Adrenal gland (tissue), 12 donors: ENCODE data around the gene EPHA4. TPM values are rescaled to one million over a fixed set of nuclear protein-coding genes. Genes with fewer than 3 reads are reported as not detected.

Experiments used
- DNase-seq, 7 donors: peaks; one replicate each; pipeline ENCODE4 v3.0.0-alpha.2; 2019 to 2020
- H3K27ac ChIP-seq, 5 donors: fragments of 200-600 bp; sonication (generic) in 4 of 5; 1 replicate in 3 of 5; 2 replicates in 2 of 5; pipeline versions ENCODE4 v1.5.1 to v1.8.0; 2016 to 2020; ENCODE audit warnings: mild to moderate bottlenecking in 1 of 5
- H3K27me3 ChIP-seq: fragments of 200-600 bp; 2 replicates; pipeline ENCODE4 v1.8.0; 2021
- H3K36me3 ChIP-seq, 2 donors: fragments of 200-600 bp; replicated peaks in 1 of 2; 1 replicate in 1 of 2; 2 replicates in 1 of 2; pipeline versions ENCODE4 v1.5.1 to v1.8.0; 2018 to 2022
- H3K4me1 ChIP-seq, 2 donors: fragments of 200-600 bp; replicated peaks in 1 of 2; 1 replicate in 1 of 2; 2 replicates in 1 of 2; pipeline versions ENCODE4 v1.5.1 to v1.8.0; 2018 to 2021
- H3K4me3 ChIP-seq, 4 donors: fragments of 200-600 bp; sonication (generic) in 3 of 4; one replicate each; pipeline ENCODE4 v1.5.1; 2016 to 2018
- H3K9me3 ChIP-seq, 3 donors: fragments of 200-600 bp; sonication (generic) in 1 of 3; replicated peaks in 1 of 3; 1 replicate in 2 of 3; 2 replicates in 1 of 3; pipeline versions ENCODE4 v1.5.1 to v1.8.0; 2016 to 2021
- POLR2A ChIP-seq, 2 donors: fragments of 450-650 bp; IDR thresholded peaks; one replicate each; pipeline ENCODE4 v1.6.1; 2017; ENCODE audit warnings: antibody characterized with exemption in 2 of 2, mild to moderate bottlenecking in 2 of 2, moderate library complexity in 1 of 2
- WGBS, 4 donors: extraction: QIAGEN DNeasy Blood & Tissue Kit in 2 of 4; methylation state at CpG; one replicate each; pipeline versions ENCODE4 v1.1.5 to v1.1.7; 2013 to 2017; 5-methylcytosine and 5-hydroxymethylcytosine counted together
- intact Hi-C, 2 donors: fragments of 100-400 bp; cut with DNase I; formaldehyde crosslinking; loops; one replicate each; pipeline versions ENCODE4 v1.14.1 to v1.15.0; 2022 to 2023
- polyA plus RNA-seq, 3 donors: library from polyadenylated mRNA; stranded (reverse); fragments of 200-250 nt in 2 of 3; fragments of 350-450 nt in 1 of 3; fragmentation: Illumina TruSeq in 1 of 3; extraction: RNeasy Lipid Tissue Mini Kit (QIAGEN cat#74804) in 1 of 3; gene quantifications; one replicate each; pipeline ENCODE4 v1.2.3, GENCODE V29; 2013 to 2014
- total RNA-seq, 9 donors: library from RNA; depleted of rRNA in 4 of 9; stranded (reverse); fragments of >200 nt in 4 of 9; fragments of 120-200 nt in 1 of 9; fragmentation: NEBNext Ultra II Directional in 1 of 9; extraction: Animal tissue kit (Norgen Biotek cat#: 25700) in 1 of 9; gene quantifications; one replicate each; pipeline versions ENCODE4 v1.1.0 to v1.2.4, GENCODE V29; 2013 to 2023
- TF ChIP-seq, protein P1 (sequence below), 6 experiments: fragments of 450-650 bp in 4 of 6; fragments of 200-600 bp in 2 of 6; sonication (generic) in 1 of 6; IDR thresholded peaks; 1 replicate in 5 of 6; 2 replicates in 1 of 6; pipeline versions ENCODE4 v1.5.1 to v1.8.0; 2016 to 2021; ENCODE audit warnings: antibody characterized with exemption in 6 of 6, mild to moderate bottlenecking in 2 of 6, moderate library complexity in 1 of 6
- donor health status: healthy with polysubstance abuse.
- donor health status: Bipolar disorder and iron deficiency.
- donor health status: DM: yes; HTN: yes; CAD: no.
- donor health status: DM: no; HTN: no; CAD: no.
- donor health status: DM: no; HTN: no; CAD: no.
- donor health status: DM: yes; HTN: yes; CAD: no.

Gene EPHA4
- total and polyA plus RNA-seq, 12 donors, result 3.0 to 72.9 (median 12.1) TPM

DNA sequence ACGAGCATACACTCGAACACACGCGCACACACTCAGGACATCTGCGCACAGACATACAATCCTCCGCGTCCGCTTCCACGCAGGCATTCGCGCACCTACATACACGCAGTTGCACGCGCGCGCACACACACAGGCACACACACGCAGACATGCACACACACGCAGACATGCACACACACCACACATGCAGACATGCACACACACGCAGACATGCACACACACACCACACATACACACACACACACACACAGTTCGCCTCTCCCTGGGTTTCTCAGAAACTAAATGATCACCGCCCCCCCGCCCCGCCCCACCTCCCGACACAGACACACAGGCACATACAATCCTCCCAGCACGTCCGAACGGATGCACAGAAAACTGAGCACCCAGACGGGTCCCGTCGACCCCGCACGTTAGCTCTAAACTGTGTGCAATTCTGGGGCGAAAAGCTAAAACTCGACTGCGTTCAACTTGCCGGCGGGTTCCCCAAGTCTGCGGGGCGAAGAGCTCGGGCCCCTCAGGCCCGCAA, 1.0 kb downstream of the EPHA4 start:
- H3K4me1 ChIP-seq, result peaks cover 9 to 17% of the 10 kb centered on the region in 2 donors

DNA sequence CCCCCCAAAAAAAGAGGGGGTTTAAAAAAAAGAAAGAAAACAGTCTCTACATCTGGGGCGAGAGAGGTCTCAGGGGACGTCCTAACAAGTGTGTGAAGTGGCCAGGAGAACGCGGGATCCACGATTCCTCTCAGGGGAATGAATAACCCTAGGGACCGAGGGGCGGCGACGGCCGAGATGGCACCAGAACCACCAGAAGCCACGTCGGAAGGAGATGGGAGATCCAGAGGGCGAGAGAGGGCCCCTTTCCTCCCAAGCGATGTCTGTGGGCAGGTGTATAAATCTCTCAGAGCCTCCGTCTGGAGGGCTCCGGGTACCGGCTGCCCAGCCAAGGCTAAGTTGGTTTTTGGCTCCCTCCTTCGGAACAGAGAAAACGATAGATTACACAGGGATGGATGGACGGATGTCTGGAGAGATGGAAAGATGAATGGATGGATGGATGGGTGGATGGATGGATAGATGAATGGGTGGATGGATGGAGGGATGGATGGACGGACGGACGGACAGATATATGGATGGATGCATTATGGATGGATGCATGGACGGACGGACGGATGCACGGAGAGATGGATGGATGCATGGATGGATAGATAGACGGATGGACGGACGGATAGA, 1.7 kb downstream of the EPHA4 start:
- Histone ChIP-seq H3K4me1 (peaks cover 9 to 17% of the 10 kb centered on the region in 2 donors), H3K9me3 (no peaks in the 10 kb centered on the region), H3K36me3 (no peaks in the 10 kb centered on the region), H3K27me3 (peaks cover 9% of the 10 kb centered on the region), H3K27ac (no peak overlapping the region), H3K4me3 (peak overlapping the region in 1 of 4 donors; percentile 83)
- TF ChIP-seq POLR2A (IDR thresholded peaks at IDR 0.05), result no peak
- TF ChIP-seq, protein P1, sequence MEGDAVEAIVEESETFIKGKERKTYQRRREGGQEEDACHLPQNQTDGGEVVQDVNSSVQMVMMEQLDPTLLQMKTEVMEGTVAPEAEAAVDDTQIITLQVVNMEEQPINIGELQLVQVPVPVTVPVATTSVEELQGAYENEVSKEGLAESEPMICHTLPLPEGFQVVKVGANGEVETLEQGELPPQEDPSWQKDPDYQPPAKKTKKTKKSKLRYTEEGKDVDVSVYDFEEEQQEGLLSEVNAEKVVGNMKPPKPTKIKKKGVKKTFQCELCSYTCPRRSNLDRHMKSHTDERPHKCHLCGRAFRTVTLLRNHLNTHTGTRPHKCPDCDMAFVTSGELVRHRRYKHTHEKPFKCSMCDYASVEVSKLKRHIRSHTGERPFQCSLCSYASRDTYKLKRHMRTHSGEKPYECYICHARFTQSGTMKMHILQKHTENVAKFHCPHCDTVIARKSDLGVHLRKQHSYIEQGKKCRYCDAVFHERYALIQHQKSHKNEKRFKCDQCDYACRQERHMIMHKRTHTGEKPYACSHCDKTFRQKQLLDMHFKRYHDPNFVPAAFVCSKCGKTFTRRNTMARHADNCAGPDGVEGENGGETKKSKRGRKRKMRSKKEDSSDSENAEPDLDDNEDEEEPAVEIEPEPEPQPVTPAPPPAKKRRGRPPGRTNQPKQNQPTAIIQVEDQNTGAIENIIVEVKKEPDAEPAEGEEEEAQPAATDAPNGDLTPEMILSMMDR (IDR thresholded peaks at IDR 0.05), result no peak
- peak in 2 of 7 donors; percentile 14 to 20 for DNase-seq
- 4 to 8% (median 6%) methylated on average over 29 to 30 of the region's 30 CpGs for WGBS, 4 donors
- intact Hi-C loops, result loop anchor here (5.0 kb wide), 2 partner anchors 883 to 1833 kb away; no protein-coding TSS in a partner anchor

More for the DNA sequence above, 1.0 kb downstream of the EPHA4 start:
- DNase-seq, result peak in 4 of 7 donors; percentile 9 to 52 (median 18)
- intact Hi-C loops, result loop anchor here (5.0 kb wide), 2 partner anchors 884 to 1834 kb away; no protein-coding TSS in a partner anchor
- Histone ChIP-seq H3K4me3 (peak overlapping the region in 2 of 4 donors; percentile 41 to 83), H3K27ac (no peak overlapping the region), H3K36me3 (no peaks in the 10 kb centered on the region), H3K27me3 (peaks cover 16% of the 10 kb centered on the region), H3K9me3 (no peaks in the 10 kb centered on the region)
- 1 to 11% (median 2%) methylated on average over 9 to 41 of the region's 41 CpGs for WGBS, 4 donors
- TF ChIP-seq, protein P1 (IDR thresholded peaks at IDR 0.05), result no peak

DNA sequence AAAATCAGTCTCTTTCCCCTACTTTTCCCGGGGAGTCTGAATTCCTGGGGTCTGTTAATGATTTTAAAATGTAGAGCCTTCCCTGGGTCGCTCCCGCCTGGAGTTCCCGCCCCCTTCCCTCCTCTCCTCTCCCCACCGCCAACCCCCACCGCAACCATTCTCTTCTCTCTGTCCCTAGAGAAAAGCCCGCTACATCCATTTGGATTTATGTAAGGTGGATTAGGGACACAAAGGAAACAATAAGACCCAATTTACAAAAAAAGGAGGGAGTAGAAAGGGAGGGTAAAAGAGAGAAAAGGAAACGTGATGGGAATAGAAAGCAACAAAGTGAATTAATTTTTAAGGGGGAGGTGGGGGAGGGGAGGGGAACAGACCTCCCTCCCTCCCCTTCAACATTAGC, 2.2 kb downstream of the EPHA4 start:
- WGBS, 4 donors, result 35 to 57% (median 44%) methylated on average over 8 of the region's 8 CpGs

DNA sequence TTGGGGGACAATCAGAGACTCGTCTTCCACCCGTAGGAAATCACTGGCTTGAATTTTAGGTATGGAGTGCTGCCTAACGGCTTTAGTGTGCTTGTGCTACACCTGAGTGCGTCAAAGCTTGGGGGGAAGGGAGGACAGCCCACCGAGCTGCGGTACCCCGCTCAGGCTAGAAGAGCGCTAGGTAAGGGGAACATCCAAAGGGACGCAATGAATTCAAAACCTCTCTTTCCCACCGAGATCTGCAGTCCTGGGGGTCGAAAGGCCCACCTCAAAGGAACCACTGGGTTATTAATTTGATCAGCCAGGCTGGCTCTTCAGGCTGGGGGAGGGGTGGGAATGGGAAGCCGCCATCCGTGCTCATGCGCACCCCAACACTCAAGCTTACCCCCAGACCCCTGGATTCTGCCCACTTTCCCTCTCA, 2.7 kb downstream of the EPHA4 start:
- H3K36me3 ChIP-seq, result no peaks in the 10 kb centered on the region
- H3K27me3 ChIP-seq, result peaks cover 7% of the 10 kb centered on the region
- 37 to 66% (median 57%) methylated on average over 14 of the region's 14 CpGs for WGBS, 4 donors
- intact Hi-C loops, result no loop called here
- H3K4me3 ChIP-seq, result no peak overlapping the region
- no peak overlapping the region for H3K27ac ChIP-seq
- no peaks in the 10 kb centered on the region for H3K9me3 ChIP-seq
- TF ChIP-seq POLR2A (IDR thresholded peaks at IDR 0.05), result no peak
- TF ChIP-seq, protein P1 (IDR thresholded peaks at IDR 0.05), result no peak
- H3K4me1 ChIP-seq, result peaks cover 9 to 13% of the 10 kb centered on the region in 2 donors
- no peak for DNase-seq

More for the DNA sequence above, 2.2 kb downstream of the EPHA4 start:
- H3K27me3 ChIP-seq, result peaks cover 9% of the 10 kb centered on the region
- DNase-seq, result no peak
- H3K4me1 ChIP-seq, result peaks cover 9 to 17% of the 10 kb centered on the region in 2 donors
- peak overlapping the region in 1 of 4 donors; percentile 83 for H3K4me3 ChIP-seq
- H3K9me3 ChIP-seq, result no peaks in the 10 kb centered on the region
- intact Hi-C loops, result loop anchor here (5.0 kb wide), 2 partner anchors 883 to 1833 kb away; no protein-coding TSS in a partner anchor
- TF ChIP-seq, protein P1 (IDR thresholded peaks at IDR 0.05), result no peak
- no peak for TF ChIP-seq POLR2A (IDR thresholded peaks at IDR 0.05)
- H3K27ac ChIP-seq, result no peak overlapping the region
- H3K36me3 ChIP-seq, result no peaks in the 10 kb centered on the region
